Mucosa of rectum (tissue), 2 donors: ENCODE measurements around the gene KCNJ15.

Source experiments
- H3K27ac ChIP-seq, 2 donors: one replicate each; pipeline ENCODE4 v1.7.0; 2013; ENCODE audit warnings: inconsistent platforms in 2 of 2, low read depth in 2 of 2, low read length in 2 of 2
- H3K27me3 ChIP-seq, 2 donors: one replicate each; pipeline ENCODE4 v1.7.0; 2013; ENCODE audit warnings: low read length in 2 of 2; ENCODE audit not compliant: control insufficient read depth in 2 of 2, insufficient read depth in 2 of 2
- H3K36me3 ChIP-seq, 2 donors: one replicate each; pipeline ENCODE4 v1.7.0; 2013; ENCODE audit warnings: low read length in 2 of 2; ENCODE audit not compliant: control insufficient read depth in 2 of 2, insufficient read depth in 2 of 2
- H3K4me1 ChIP-seq, 2 donors: one replicate each; pipeline ENCODE4 v1.7.0; 2013; ENCODE audit warnings: low read length in 2 of 2, mild to moderate bottlenecking in 1 of 2; ENCODE audit not compliant: control insufficient read depth in 2 of 2, insufficient read depth in 2 of 2
- H3K4me3 ChIP-seq, 2 donors: one replicate each; pipeline ENCODE4 v1.7.0; 2013; ENCODE audit warnings: low read length in 2 of 2
- H3K9ac ChIP-seq, 2 donors: one replicate each; pipeline ENCODE4 v1.7.0; 2013; ENCODE audit warnings: low read length in 2 of 2, low read depth in 1 of 2, mild to moderate bottlenecking in 1 of 2
- H3K9me3 ChIP-seq, 2 donors: one replicate each; pipeline ENCODE4 v1.7.0; 2013; ENCODE audit warnings: low read length in 2 of 2; ENCODE audit not compliant: control insufficient read depth in 2 of 2
- donor health status: healthy.
- donor health status: Normal muscosa, but diverticular disease.

KCNJ15 gene

GRCh38 chr21:38295997-38296764, 39.4 kb downstream of the KCNJ15 start:
- H3K9me3 ChIP-seq: no peaks in the 10 kb centered on the region
- no peaks in the 10 kb centered on the region for H3K27me3 ChIP-seq
- H3K36me3 ChIP-seq: no peaks in the 10 kb centered on the region
- no peak overlapping the region for H3K27ac ChIP-seq
- H3K4me3 ChIP-seq: no peak overlapping the region
- peaks cover 7 to 9% of the 10 kb centered on the region in 2 donors for H3K4me1 ChIP-seq
- H3K9ac ChIP-seq: no peak overlapping the region

DNA sequence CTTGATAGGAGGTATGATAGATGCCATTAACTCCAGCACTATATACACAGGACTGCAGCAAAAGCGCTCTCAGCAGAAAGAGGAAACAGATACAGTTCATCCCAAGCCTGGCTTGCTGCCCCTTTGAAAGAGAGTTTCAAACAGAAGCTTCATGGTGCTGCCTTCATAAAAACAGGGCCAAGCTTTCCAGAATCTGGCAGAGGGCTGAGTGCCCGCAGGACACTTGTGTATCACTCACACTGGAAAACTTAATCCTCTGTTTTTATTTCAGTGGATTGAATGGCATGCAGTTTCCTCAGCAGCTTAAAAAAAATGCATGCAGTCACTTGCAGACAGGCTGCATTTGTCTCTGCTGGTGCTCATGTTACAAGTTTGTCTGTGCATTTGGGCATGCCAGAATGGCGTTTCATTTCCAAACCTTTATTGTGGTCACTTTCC, 40.4 kb downstream of the KCNJ15 start:
- Histone ChIP-seq H3K4me1 (peaks cover 7 to 9% of the 10 kb centered on the region in 2 donors), H3K27ac (no peak overlapping the region), H3K36me3 (no peaks in the 10 kb centered on the region)

DNA sequence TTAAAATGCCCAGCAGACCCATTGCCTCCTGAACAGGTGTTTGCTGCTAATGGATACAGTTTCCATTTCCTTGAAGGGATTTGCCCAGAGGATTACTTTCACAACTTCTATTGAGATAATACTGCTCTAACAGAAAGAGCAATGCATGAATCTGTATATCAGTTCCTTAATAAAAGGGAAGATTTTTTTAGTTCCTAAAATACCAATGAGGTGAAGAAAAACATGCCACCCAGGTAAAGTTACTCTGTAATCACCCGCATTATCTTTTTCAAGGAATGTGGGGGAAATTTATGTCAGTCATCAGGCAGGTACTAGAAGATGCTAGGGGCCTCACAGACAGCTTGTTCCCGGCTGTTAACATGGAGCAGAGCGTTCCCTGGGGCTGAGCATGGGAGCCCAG, 41.1 kb downstream of the KCNJ15 start:
- Histone ChIP-seq H3K27ac (no peak overlapping the region), H3K9me3 (no peaks in the 10 kb centered on the region), H3K4me1 (peaks cover 7 to 9% of the 10 kb centered on the region in 2 donors), H3K36me3 (no peaks in the 10 kb centered on the region), H3K27me3 (no peaks in the 10 kb centered on the region), H3K4me3 (no peak overlapping the region), H3K9ac (no peak overlapping the region)

More for the DNA sequence above, 40.4 kb downstream of the KCNJ15 start:
- no peaks in the 10 kb centered on the region for H3K9me3 ChIP-seq
- H3K4me3 ChIP-seq: no peak overlapping the region
- H3K27me3 ChIP-seq: no peaks in the 10 kb centered on the region
- H3K9ac ChIP-seq: no peak overlapping the region

GRCh38 chr21:38298832-38299231, 42.0 kb downstream of the KCNJ15 start:
- no peaks in the 10 kb centered on the region for H3K27me3 ChIP-seq
- no peaks in the 10 kb centered on the region for H3K9me3 ChIP-seq
- peaks cover under 1% of the 10 kb centered on the region in 2 donors for H3K4me1 ChIP-seq
- no peak overlapping the region for H3K4me3 ChIP-seq
- H3K36me3 ChIP-seq: no peaks in the 10 kb centered on the region
- H3K9ac ChIP-seq: no peak overlapping the region
- no peak overlapping the region for H3K27ac ChIP-seq

DNA sequence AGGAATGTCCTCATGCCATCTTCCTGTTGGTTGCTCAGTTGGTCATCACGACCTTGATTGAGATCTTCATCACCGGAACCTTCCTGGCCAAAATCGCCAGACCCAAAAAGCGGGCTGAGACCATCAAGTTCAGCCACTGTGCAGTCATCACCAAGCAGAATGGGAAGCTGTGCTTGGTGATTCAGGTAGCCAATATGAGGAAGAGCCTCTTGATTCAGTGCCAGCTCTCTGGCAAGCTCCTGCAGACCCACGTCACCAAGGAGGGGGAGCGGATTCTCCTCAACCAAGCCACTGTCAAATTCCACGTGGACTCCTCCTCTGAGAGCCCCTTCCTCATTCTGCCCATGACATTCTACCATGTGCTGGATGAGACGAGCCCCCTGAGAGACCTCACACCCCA, 42.9 kb downstream of the KCNJ15 start:
- H3K9me3 ChIP-seq: no peaks in the 10 kb centered on the region
- no peaks in the 10 kb centered on the region for H3K27me3 ChIP-seq
- no peak overlapping the region for H3K4me3 ChIP-seq
- no peak overlapping the region for H3K9ac ChIP-seq
- no peaks in the 10 kb centered on the region for H3K36me3 ChIP-seq
- H3K4me1 ChIP-seq: no peaks in the 10 kb centered on the region
- no peak overlapping the region for H3K27ac ChIP-seq

- no peak overlapping the region for H3K4me3 ChIP-seq
- H3K36me3 ChIP-seq: no peaks in the 10 kb centered on the region
- H3K9ac ChIP-seq: no peak overlapping the region
- no peak overlapping the region for H3K27ac ChIP-seq
- no peaks in the 10 kb centered on the region for H3K27me3 ChIP-seq
- no peaks in the 10 kb centered on the region for H3K9me3 ChIP-seq
- H3K4me1 ChIP-seq: no peaks in the 10 kb centered on the region
These were observed 43.4 kb downstream of the KCNJ15 start for GRCh38 chr21:38300141-38300578.

DNA sequence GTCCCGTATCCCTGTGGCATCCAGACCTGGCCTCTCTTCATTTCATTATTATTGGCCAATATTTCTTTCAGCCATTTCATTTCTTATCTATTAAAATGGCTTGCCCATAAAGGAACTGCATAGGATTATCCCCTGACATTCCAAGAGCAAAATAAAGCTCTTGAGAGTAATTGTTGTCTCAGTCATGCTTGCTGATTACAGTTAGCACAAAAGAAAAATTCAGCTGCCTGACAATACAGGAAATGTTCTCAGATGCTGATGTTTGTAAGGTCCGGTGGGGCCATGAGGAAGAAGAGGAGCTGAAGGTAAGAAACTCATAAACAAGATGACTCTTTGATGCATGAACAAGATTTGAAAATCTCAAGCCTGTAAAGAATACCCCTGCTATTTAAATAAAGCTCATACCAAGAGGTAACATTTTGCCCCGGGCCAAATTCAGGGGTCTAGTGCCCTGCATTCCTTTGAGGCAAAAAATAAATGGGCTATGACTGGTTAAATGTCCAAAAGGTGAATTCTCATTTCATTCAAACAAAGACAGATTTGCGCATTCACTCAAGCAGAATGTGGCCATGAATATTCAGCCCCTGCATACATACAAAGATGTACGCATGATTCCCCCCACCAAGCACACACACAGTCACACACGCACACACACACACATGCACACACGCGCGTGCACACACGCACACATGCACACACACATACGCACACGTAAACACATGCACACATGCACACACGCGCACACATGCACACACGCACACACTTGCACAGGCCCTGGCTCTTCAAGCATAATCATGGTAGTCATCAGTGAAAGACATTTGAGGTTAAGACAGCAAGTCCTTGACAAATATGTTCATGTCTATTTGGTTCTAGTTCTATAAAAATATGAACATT, 44.8 kb downstream of the KCNJ15 start:
- Histone ChIP-seq H3K4me1 (no peaks in the 10 kb centered on the region), H3K36me3 (no peaks in the 10 kb centered on the region), H3K9me3 (no peaks in the 10 kb centered on the region), H3K27ac (no peak overlapping the region), H3K9ac (no peak overlapping the region), H3K4me3 (no peak overlapping the region), H3K27me3 (no peaks in the 10 kb centered on the region)

DNA sequence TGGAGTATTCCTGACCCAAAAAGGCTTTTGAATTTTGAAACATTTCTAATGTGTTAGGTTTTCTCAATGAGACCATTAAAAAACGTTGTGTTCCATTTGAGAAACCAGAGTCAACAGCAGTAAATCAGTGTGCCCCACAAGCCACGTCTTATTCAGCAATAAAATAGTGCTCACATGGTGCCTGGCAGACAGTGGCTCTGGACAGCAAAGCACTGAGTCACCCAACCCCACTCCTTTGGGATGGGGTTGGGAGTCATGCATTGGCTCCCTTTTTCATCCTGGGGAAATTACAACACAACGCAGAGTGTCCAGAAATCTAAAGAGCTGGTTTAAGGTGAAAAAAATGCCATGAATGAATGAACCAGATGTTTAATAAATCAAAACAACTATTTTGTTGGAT, 46.5 kb downstream of the KCNJ15 start:
- Histone ChIP-seq H3K9ac (no peak overlapping the region), H3K27me3 (peaks cover 0 to 2% of the 10 kb centered on the region in 2 donors), H3K4me1 (no peaks in the 10 kb centered on the region), H3K9me3 (no peaks in the 10 kb centered on the region), H3K4me3 (no peak overlapping the region), H3K36me3 (no peaks in the 10 kb centered on the region), H3K27ac (no peak overlapping the region)

DNA sequence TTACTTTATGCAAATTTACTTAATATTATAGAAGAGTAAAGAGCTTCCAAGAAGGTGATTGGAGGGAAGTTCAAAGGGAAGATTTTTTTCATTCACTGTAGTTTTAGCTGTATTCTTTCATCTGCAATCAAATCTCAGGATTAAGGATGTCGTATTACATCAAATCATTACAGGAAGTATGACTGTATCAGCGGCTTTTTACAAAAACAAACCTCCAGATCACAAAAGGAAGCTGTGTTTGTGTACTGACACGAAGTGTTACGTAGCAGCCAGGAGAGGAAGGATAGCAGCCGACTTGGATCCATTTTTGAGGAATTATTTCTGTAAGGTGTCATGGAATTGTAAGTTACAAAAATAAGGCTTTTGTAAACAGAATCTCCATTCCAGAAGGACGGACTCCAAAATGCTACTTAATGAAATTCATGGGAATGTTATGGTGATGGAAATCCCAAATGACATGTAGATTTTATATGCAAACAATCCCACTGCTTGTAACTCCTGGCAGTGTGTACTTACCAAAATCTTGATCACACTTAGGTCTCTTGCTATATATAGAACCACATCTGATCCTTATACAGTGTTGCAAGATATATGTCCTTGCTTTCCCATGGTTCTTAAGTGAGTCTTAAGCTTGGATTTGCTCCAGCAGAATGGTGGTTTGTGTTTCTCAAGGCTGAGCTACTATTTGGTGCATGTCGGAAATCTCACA, 49.8 kb downstream of the KCNJ15 start:
- Histone ChIP-seq H3K4me1 (no peaks in the 10 kb centered on the region), H3K27ac (no peak overlapping the region), H3K4me3 (no peak overlapping the region)

More for the DNA sequence above, 49.8 kb downstream of the KCNJ15 start:
- H3K9me3 ChIP-seq: no peaks in the 10 kb centered on the region
- no peak overlapping the region for H3K9ac ChIP-seq
- H3K27me3 ChIP-seq: peaks cover 0 to 2% of the 10 kb centered on the region in 2 donors
- no peaks in the 10 kb centered on the region for H3K36me3 ChIP-seq
